Suprapubic skin (tissue), 4 donors: ENCODE data around the gene FUCA1. TPM values are rescaled to one million over a fixed set of nuclear protein-coding genes. Genes with fewer than 3 reads are reported as not detected.

Source experiments
- DNase-seq, 2 donors: peaks; one replicate each; pipeline ENCODE4 v3.0.0-alpha.2; 2019; ENCODE audit warnings: low spot score in 2 of 2
- H3K27ac ChIP-seq: fragments of 200-600 bp; sonication (generic); one replicate; pipeline ENCODE4 v1.5.1; 2019
- H3K27me3 ChIP-seq: fragments of 200-600 bp; sonication (generic); one replicate; pipeline ENCODE4 v1.5.1; 2019
- H3K36me3 ChIP-seq: fragments of 200-600 bp; sonication (generic); one replicate; pipeline ENCODE4 v1.5.1; 2019
- H3K4me1 ChIP-seq: fragments of 200-600 bp; sonication (generic); one replicate; pipeline ENCODE4 v1.5.1; 2019
- H3K4me3 ChIP-seq: fragments of 200-600 bp; sonication (generic); one replicate; pipeline ENCODE4 v1.5.1; 2019; ENCODE audit warnings: mild to moderate bottlenecking
- H3K9me3 ChIP-seq: fragments of 200-600 bp; sonication (generic); one replicate; pipeline ENCODE4 v1.5.1; 2019
- EP300 ChIP-seq: sonication (generic); formaldehyde crosslinking; IDR thresholded peaks from one replicate; pipeline ENCODE4 v1.6.1; 2017; ENCODE audit warnings: antibody characterized with exemption
- POLR2A ChIP-seq, 2 donors: fragments of 450-650 bp; IDR thresholded peaks; one replicate each; pipeline ENCODE4 v1.6.1; 2017; ENCODE audit warnings: antibody characterized with exemption in 2 of 2, mild to moderate bottlenecking in 2 of 2, moderate library complexity in 2 of 2
- POLR2AphosphoS5 ChIP-seq, 3 donors: sonication (generic); formaldehyde crosslinking; IDR thresholded peaks; one replicate each; pipeline ENCODE4 v1.6.1; 2017; ENCODE audit warnings: antibody characterized with exemption in 3 of 3
- WGBS: methylation state at CpG from one replicate; pipeline ENCODE4 v1.1.5; 2018; 5-methylcytosine and 5-hydroxymethylcytosine counted together
- total RNA-seq, 4 donors: library from RNA; depleted of rRNA; stranded (reverse); fragments of >200 nt; gene quantifications; one replicate each; pipeline ENCODE4 v1.1.0, GENCODE V29; 2016
- TF ChIP-seq, protein P1 (sequence below), 2 donors: fragments of 200-600 bp in 1 of 2; fragments of 450-650 bp in 1 of 2; sonication (generic) in 1 of 2; IDR thresholded peaks; one replicate each; pipeline ENCODE4 v1.5.1; 2016 to 2019; ENCODE audit warnings: antibody characterized with exemption in 2 of 2, mild to moderate bottlenecking in 1 of 2, moderate library complexity in 1 of 2

Gene FUCA1
- total RNA-seq: 10 to 100 TPM; 11.8 to 17.6 (median 13.8) TPM

DNA sequence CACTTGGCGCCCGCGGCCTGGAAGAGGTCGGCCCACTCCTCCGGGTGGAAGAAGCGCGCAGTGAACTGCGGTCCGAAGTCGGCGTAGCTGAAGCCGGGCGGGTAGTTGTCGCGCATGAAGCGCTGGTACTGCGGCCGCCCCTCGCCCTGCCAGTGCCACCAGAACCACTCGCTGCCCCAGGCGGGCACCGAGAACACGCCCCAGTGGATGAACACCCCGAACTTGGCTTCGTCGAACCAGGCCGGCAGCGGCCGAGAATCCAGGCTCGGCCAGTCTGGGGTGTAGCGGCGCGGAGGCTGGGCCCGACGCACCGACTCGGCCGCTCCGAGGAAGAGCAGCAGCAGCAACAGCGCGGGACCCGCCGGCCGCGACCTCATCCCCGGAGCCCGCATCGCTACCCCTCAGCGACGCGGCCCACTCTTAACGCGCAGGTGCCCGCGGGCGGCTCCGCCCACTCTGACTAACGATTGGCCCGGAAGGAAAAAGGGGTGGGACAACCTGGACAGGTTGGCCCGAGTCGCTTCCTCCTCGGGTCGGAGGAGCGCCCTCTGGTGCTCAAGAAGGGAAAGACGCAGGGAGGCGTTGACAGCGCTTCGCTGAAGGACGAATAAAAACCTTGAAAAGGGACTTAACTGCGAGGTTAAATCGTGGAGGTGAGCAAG is at the start of gene FUCA1:
Gene FUCA1 (minus strand): TSS at position 396 of the 662 bp plus-strand sequence. CDS start 4 bp downstream, at position 392.
- peaks cover 9% of the 10 kb centered on the region for H3K36me3 ChIP-seq
- peak within 1 kb of the TSS; percentile 70 for H3K27ac ChIP-seq
- H3K4me3 ChIP-seq: peak within 1 kb of the TSS; percentile 83
- peak; percentile 94 to 95 for DNase-seq
- H3K4me1 ChIP-seq: peaks cover 21% of the 10 kb centered on the region
- H3K9me3 ChIP-seq: no peaks in the 10 kb centered on the region
- WGBS: under 1% methylated on average over 40 of the region's 71 CpGs
- TF ChIP-seq POLR2AphosphoS5 (IDR thresholded peaks at IDR 0.05): no peak
- no peak for TF ChIP-seq EP300
- peak in 1 of 2 donors; percentile 13 for TF ChIP-seq POLR2A (IDR thresholded peaks at IDR 0.05)
- TF ChIP-seq, protein P1, sequence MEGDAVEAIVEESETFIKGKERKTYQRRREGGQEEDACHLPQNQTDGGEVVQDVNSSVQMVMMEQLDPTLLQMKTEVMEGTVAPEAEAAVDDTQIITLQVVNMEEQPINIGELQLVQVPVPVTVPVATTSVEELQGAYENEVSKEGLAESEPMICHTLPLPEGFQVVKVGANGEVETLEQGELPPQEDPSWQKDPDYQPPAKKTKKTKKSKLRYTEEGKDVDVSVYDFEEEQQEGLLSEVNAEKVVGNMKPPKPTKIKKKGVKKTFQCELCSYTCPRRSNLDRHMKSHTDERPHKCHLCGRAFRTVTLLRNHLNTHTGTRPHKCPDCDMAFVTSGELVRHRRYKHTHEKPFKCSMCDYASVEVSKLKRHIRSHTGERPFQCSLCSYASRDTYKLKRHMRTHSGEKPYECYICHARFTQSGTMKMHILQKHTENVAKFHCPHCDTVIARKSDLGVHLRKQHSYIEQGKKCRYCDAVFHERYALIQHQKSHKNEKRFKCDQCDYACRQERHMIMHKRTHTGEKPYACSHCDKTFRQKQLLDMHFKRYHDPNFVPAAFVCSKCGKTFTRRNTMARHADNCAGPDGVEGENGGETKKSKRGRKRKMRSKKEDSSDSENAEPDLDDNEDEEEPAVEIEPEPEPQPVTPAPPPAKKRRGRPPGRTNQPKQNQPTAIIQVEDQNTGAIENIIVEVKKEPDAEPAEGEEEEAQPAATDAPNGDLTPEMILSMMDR (IDR thresholded peaks at IDR 0.05): peak; percentile 88 to 97
- H3K27me3 ChIP-seq: no peaks in the 10 kb centered on the region

DNA sequence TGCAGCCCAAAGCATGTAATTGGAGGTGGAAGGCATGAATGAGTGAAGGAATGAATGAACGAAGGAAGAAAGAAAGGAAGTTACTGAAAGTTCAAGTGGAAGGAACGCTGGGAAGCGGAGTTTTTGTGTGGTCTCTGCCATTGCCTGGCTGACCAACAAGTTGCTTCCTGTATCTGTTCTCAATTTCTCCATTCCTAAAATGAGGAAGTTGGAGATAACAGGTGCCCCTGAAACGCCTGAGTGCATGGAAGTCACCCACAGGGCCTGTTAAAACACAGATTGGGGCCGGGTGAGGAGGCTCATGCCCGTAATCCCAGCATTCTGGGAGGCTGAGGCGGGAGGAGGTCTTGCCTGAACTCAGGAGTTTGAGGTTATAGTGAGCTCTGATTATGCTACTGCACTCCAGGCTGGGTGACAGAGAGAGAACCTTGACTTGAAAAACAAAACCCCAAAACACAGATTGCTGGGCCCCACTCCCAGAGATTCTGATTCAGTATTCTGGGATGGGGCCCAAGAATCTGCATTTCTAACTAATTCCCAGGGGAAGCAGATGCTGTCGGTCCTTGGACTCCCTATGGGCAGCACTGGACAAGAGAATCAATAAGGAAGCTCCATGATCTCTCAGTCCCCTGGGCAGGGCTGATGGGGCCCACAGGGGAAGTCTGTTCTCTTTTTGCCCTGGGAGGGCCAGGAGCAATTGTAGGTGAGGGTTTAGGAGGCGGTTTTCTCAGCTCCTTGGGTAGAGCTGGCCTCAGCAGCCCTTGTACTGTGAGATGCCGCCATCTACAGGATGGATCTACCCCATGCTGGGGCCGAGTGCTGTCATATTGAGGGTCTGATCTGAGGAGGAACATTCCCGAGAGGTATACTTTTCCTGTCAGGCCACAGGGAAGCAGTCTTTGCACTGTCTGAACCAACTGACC is 48.4 kb upstream of the FUCA1 start:
- Histone ChIP-seq H3K9me3 (no peaks in the 10 kb centered on the region), H3K27ac (no peak overlapping the region), H3K36me3 (no peaks in the 10 kb centered on the region), H3K27me3 (no peaks in the 10 kb centered on the region), H3K4me1 (peaks cover 9% of the 10 kb centered on the region), H3K4me3 (no peak overlapping the region)
- no peak for DNase-seq
- 58% methylated on average over 12 of the region's 12 CpGs for WGBS
- no peak for TF ChIP-seq EP300
- TF ChIP-seq, protein P1 (IDR thresholded peaks at IDR 0.05): peak in 1 of 2 donors; percentile 41

DNA sequence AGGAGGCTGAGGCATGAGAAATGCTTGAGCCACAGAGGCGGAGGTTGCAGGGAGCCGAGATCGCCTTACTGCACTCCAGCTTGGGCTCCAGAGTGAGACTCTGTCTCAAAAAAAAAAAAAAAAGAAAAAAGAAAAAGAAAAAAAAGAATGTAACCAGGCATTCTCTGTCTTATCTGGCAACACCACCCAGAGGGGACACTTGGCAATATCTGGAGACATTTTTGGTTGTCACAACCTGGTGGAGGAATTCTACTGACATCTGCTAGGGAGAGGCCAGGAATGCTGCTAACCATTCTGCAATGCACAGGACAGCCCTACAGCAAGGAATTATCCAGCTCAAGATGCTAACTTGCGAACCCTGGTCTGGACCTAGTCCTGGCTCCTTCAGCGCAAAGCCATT is 47.4 kb upstream of the FUCA1 start:
- Histone ChIP-seq H3K9me3 (no peaks in the 10 kb centered on the region), H3K4me3 (no peak overlapping the region), H3K27me3 (no peaks in the 10 kb centered on the region), H3K27ac (no peak overlapping the region), H3K4me1 (peaks cover 5% of the 10 kb centered on the region), H3K36me3 (no peaks in the 10 kb centered on the region)
- WGBS: 95% methylated on average over 5 of the region's 5 CpGs
- TF ChIP-seq, protein P1 (IDR thresholded peaks at IDR 0.05): no peak
- no peak for TF ChIP-seq EP300
- TF ChIP-seq POLR2A (IDR thresholded peaks at IDR 0.05): no peak
- no peak for TF ChIP-seq POLR2AphosphoS5 (IDR thresholded peaks at IDR 0.05)
- DNase-seq: no peak

DNA sequence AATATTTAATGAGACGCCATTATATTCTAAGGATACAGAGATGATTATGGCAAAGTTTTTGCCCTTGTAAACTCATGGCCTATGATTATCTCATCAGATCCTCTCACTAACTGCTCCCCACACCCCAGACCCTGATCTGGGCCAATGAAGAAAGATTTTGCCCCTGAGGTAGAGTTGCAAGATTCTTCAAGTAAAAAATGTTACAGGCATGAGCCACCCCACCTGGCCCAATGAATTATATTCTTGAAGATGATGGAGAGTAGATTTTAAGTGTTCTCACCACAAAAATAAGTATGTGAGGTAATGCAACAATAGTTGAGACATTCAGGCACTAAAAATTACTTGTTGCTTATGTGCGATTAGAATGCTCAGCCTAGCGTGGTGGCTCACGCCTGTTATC is 46.8 kb upstream of the FUCA1 start:
- no peaks in the 10 kb centered on the region for H3K9me3 ChIP-seq
- no peak for DNase-seq
- no peaks in the 10 kb centered on the region for H3K27me3 ChIP-seq
- H3K27ac ChIP-seq: no peak overlapping the region
- peaks cover 2% of the 10 kb centered on the region for H3K4me1 ChIP-seq
- H3K4me3 ChIP-seq: no peak overlapping the region
- H3K36me3 ChIP-seq: no peaks in the 10 kb centered on the region
- TF ChIP-seq EP300 (no peak), POLR2A (IDR thresholded peaks at IDR 0.05) (no peak), POLR2AphosphoS5 (IDR thresholded peaks at IDR 0.05) (no peak)
- TF ChIP-seq, protein P1 (IDR thresholded peaks at IDR 0.05): no peak
- 92% methylated on average over 4 of the region's 4 CpGs for WGBS
